Measurements from ENCODE around the gene SUGP1.
A peak's percentile ranks its signal among the peaks of the same experiment; 100 is the strongest.
"Not testable (repeated sequence)": the region's sequence is repeated elsewhere in the genome, so short reads cannot be mapped to it uniquely, and the experiment has no call there.

SUGP1 gene

GRCh38 chr19:19261350-19262189 is 58.7 kb downstream of the SUGP1 start:
- DNase-seq: no peak

- no peak for DNase-seq
Observed at GRCh38 chr19:19260417-19261214, 59.7 kb downstream of the SUGP1 start.

GRCh38 chr19:19259741-19260140 is 60.6 kb downstream of the SUGP1 start:
- DNase-seq: no peak

DNA sequence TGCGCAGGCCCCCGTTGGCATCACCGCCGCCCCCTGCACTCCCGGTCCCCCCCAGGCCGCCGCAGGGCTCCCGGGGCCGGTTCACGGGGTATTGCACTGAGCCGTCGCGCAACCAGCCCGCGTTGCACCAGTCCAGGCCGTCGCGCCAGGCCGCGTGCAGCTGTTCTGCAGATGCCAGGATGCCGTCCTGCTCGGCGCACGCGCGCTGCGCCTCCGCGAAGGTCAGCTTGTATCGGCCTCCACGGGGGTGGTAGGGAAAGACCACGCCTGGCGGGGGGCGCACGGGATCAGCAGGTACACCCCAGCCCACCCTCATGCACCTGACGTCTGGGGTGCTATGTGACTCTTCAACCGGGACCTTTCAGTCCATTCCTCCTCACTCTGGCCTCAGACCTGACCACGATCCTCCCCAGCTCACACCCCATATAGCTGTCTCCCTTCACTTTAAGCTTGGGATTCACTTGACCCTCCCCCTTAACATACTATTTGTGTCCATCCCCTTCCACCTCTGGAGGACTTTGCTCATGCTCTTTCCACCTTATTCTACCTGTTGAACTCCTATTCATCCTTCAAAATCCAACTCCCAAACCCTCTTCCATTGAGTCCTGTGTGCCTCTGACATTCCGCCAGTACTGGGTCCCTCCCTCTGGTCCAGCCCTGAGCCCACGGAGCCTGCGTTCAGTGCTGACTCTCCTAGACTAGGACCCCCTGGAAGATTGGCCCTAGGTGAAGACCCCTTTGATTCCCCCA is 61.5 kb downstream of the SUGP1 start:
- no peak for DNase-seq

GRCh38 chr19:19257836-19258588 is 62.3 kb downstream of the SUGP1 start:
- DNase-seq: no peak

GRCh38 chr19:19257137-19257536 is 63.2 kb downstream of the SUGP1 start:
- no peak for DNase-seq

GRCh38 chr19:19256072-19256969 is 64.0 kb downstream of the SUGP1 start:
- peak; percentile 28 for DNase-seq

- not testable (repeated sequence) for DNase-seq
Observed at GRCh38 chr19:19253409-19253808, 66.9 kb downstream of the SUGP1 start.

GRCh38 chr19:19250196-19250801 is 70.0 kb downstream of the SUGP1 start:
- DNase-seq: no peak

GRCh38 chr19:19240476-19240875 is 79.8 kb downstream of the SUGP1 start:
- no peak for DNase-seq

DNA sequence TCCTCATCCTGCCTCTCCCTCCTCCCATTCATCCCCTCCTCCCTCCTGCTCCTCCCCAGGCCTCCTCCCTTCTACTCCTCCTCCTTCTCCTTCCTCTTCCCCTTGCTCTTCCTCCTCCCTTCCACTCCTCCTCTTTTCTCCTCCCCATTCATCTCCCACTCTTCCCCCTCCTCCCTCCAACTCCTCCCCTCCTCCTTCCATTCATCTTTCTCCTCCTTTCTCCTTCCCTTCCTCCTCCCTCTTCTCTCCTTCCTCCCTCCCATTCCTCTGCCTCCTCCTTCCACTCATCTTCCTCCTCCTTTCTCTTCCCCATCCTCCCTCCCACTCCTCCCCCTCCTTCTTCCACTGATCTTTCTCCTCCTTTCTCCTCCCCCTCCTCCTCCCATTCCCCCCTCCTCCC is 80.6 kb downstream of the SUGP1 start:
- no peak for DNase-seq

DNA sequence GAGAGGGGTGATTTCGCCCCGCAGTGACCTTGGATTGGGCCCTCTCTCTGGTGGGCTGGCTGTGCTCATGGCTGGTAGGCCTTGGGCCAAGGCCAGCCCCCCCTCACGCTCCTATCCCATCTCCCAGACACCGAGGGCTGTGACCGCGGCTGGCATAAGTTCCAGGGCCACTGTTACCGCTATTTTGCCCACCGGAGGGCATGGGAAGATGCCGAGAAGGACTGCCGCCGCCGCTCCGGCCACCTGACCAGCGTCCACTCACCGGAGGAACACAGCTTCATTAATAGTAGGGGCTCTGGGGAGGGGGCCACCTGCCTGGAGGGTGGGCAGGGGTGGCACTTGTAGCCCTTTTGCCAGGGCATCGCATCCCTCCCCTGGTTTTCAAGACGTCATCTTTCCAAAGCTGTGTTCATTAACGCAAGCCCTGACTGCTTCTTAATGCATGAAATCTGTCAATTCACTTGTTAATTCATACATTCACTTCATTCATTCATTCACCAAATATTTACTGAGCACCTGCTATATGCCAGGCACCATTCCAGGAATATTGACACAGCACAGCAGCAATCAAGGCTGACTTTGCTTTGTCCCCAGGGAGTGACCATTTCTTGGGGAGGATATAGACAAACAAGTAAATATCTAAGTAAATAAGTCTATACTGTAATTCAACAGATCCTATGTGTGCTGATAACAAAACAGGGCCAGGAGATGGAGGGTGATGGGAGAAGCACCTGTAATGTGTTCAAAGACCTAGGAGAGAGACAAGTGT is 82.0 kb downstream of the SUGP1 start:
- DNase-seq: no peak

- DNase-seq: no peak
Observed at GRCh38 chr19:19236173-19236572, 84.1 kb downstream of the SUGP1 start.

DNA sequence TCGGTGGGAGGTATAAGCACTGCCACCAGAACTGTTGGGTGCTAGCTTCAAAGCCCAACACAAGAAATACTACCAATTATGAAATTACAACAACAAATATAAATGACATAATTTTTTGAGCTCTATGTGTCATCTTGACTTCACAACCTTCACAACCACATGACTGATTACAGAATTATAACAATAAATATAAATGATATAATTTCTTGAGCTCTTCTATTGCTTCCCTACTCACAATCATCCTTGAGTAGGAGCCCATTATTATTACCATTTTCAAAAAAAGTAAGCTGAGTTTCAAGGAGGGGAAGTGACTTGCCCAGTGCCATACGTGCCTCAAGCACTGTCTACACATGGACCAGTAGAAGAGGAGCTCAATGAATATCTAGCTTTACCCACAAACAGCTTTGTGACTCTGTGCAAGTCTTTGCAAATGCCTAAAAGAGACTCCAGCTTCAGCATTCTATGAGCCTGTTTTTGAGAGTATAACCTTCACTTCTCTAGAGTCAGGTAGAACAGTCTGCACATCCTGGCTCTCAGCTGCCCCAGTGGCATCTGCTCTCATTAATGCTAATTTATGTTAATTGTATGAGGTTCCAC is 86.0 kb downstream of the SUGP1 start:
- DNase-seq: no peak

- no peak for DNase-seq
Observed at GRCh38 chr19:19232261-19232721, 88.0 kb downstream of the SUGP1 start.

DNA sequence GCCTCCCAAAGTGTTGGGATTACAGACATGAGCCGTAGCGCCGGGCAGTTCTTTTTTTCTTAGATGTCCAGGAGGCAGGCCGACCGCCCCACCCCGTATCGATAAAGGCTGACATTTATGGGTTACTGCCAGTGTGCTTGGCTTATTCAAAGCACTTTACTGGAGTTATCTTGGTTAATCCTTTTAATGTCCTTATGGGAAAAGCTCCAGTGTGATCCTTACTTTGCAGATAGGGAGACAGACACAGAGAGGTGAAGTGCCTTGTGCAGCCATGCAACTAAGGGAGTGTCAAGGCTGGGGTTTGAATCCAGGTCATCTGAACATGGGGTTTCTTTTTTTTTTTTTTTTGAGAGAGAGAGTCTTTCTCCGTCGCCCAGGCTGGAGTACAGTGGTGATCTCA is 89.3 kb downstream of the SUGP1 start:
- DNase-seq: no peak

DNA sequence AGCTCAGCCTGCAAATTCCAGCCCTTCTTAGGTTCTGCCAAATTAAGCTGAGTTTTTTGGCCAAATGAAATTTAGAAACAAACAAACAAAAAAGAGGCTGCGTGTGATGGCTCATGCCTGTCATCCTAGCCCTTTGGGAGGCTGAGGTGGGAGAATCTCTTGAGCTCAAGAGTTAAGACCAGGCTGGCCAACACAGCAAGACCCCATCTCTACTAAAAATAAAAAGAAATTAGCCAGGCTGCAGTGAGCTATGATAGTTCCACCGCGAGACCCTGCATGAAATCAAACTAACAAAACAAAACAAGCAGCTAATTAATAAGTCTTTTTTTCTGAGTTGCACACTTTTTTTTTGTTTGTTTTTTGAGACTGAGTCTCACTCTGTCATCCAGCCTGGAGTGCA is 90.6 kb downstream of the SUGP1 start:
- no peak for DNase-seq

- no peak for DNase-seq
Observed at GRCh38 chr19:19227217-19227616, 93.1 kb downstream of the SUGP1 start.

- no peak for DNase-seq
Observed at GRCh38 chr19:19226663-19227062, 93.6 kb downstream of the SUGP1 start.

DNA sequence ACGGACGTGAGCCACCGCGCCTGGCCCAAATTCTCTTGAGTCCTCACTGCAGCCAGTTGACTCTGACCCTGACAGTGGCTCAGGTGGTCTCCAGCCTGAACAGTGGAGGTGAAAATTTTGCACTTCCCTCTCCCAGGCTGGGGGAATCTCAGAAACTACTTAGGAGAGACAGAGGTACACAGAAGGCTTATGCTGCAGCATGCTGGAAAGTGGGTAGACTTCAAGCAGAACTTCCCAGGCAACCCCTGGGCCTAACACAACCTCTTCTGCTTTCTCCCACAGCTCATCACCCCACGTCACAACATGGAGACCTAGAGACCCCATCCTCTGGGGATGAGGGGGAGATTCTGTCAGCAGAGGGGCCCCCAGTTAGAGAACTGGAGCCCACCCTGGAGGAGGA is 94.1 kb downstream of the SUGP1 start:
- no peak for DNase-seq

Data from NCI-H748 treated with DMSO at 0.1 percent for 48 hours (cell line).